H1 (cell line): ENCODE data around the gene LINGO4. TPM values are rescaled to one million over a fixed set of nuclear protein-coding genes. Genes with fewer than 3 reads are reported as not detected.

ENCODE experiments used
- CTCF ChIA-PET: fragments of 300-600 bp; sonication (Branson Sonifier 250); formaldehyde crosslinking; loops from one replicate; lab custom pipeline; 2021; ENCODE audit not compliant: partially characterized antibody; lab: Charles Lee
- POLR2A ChIA-PET: fragments of 300-600 bp; sonication (Branson Sonifier 250); formaldehyde crosslinking; loops from one replicate; lab custom pipeline; 2021; ENCODE audit warnings: inconsistent platforms; ENCODE audit not compliant: partially characterized antibody; lab: Charles Lee
- DNase-seq, 2 experiments: peaks; one replicate each; pipeline versions ENCODE4 v3.0.0 to v3.0.0-alpha.2; 2010 to 2022; ENCODE audit warnings: low spot score in 2 of 2, low read depth in 1 of 2, mixed read lengths in 1 of 2
- FAIRE-seq: peaks from 2 replicates; lab custom pipeline; 2011; peaks lifted over from hg19 to GRCh38; lab: Jason Lieb, UNC
- H2AFZ ChIP-seq: 2 replicates; pipeline ENCODE4 v1.8.1; 2012; ENCODE audit warnings: low read length, inconsistent platforms
- H2AK5ac ChIP-seq: 2 replicates; pipeline ENCODE4 v1.6.1; 2013; ENCODE audit warnings: low read depth, low read length
- H2BK120ac ChIP-seq: replicated peaks from 2 replicates; pipeline ENCODE3; 2013; ENCODE audit warnings: low read depth, low read length, inconsistent platforms
- H2BK12ac ChIP-seq: 2 replicates; pipeline ENCODE4 v1.6.1; 2013; ENCODE audit warnings: low read depth, low read length
- H2BK15ac ChIP-seq: 2 replicates; pipeline ENCODE4 v1.6.1; 2013; ENCODE audit warnings: low read length
- H2BK20ac ChIP-seq: 2 replicates; pipeline ENCODE4 v1.6.1; 2013; ENCODE audit warnings: low read length
- H2BK5ac ChIP-seq: 2 replicates; pipeline ENCODE4 v1.6.1; 2013; ENCODE audit warnings: low read depth, low read length
- H3K14ac ChIP-seq: 2 replicates; pipeline ENCODE4 v1.6.1; 2013; ENCODE audit warnings: inconsistent platforms; ENCODE audit not compliant: insufficient read length
- H3K18ac ChIP-seq: 2 replicates; pipeline ENCODE4 v1.6.1; 2013; ENCODE audit warnings: low read length; ENCODE audit errors: extremely low read depth
- H3K23ac ChIP-seq: 2 replicates; pipeline ENCODE4 v1.6.1; 2013; ENCODE audit warnings: inconsistent platforms; ENCODE audit not compliant: insufficient read length
- H3K23me2 ChIP-seq: 2 replicates; pipeline ENCODE4 v1.6.1; 2013; ENCODE audit warnings: low read depth, low read length
- H3K27ac ChIP-seq: 2 replicates; pipeline ENCODE4 v1.6.1; 2011; ENCODE audit warnings: low read depth, low read length, inconsistent platforms
- H3K27me3 ChIP-seq, 4 experiments: replicated peaks in 1 of 4; 1 replicate in 1 of 4; 2 replicates in 3 of 4; pipeline versions ENCODE4 v1.6.1 to v1.8.1; 2011 to 2013; ENCODE audit warnings: low read length in 3 of 4, mild to moderate bottlenecking in 3 of 4, inconsistent platforms in 2 of 4, mixed read lengths in 2 of 4, moderate library complexity in 1 of 4; ENCODE audit not compliant: control insufficient read depth in 3 of 4, insufficient read depth in 3 of 4; ENCODE audit errors: extremely low read depth in 1 of 4
- H3K36me3 ChIP-seq, 4 experiments: 2 replicates each; pipeline versions ENCODE4 v1.6.1 to v1.8.1; 2011 to 2013; ENCODE audit warnings: mild to moderate bottlenecking in 4 of 4, low read length in 3 of 4, moderate library complexity in 2 of 4, control low read depth in 1 of 4, inconsistent platforms in 1 of 4; ENCODE audit not compliant: insufficient read depth in 4 of 4, control insufficient read depth in 2 of 4
- H3K4ac ChIP-seq: replicated peaks from 2 replicates; pipeline ENCODE3; 2013; ENCODE audit warnings: low read length, low read depth, mixed read lengths, inconsistent platforms; ENCODE audit not compliant: insufficient read length
- H3K4me1 ChIP-seq, 4 experiments: replicated peaks in 1 of 4; 1 replicate in 1 of 4; 2 replicates in 3 of 4; pipeline versions ENCODE4 v1.6.1 to v1.8.1; 2011 to 2013; ENCODE audit warnings: low read length in 3 of 4, inconsistent platforms in 2 of 4, mixed read lengths in 1 of 4; ENCODE audit not compliant: insufficient read depth in 4 of 4, control insufficient read depth in 3 of 4
- H3K4me2 ChIP-seq, 2 experiments: 2 replicates each; pipeline versions ENCODE4 v1.6.1 to v1.8.1; 2011 to 2013; ENCODE audit warnings: low read depth in 2 of 2, low read length in 2 of 2, control low read depth in 1 of 2, inconsistent platforms in 1 of 2, mild to moderate bottlenecking in 1 of 2; ENCODE audit not compliant: insufficient read depth in 1 of 2
- H3K4me3 ChIP-seq, 4 experiments: fragments of 200-600, 300-600 bp in 1 of 4; sonication (generic), shearing (Covaris generic), sonication (Bioruptor Twin) in 1 of 4; 2 replicates each; pipeline versions ENCODE4 v1.5.1 to v1.8.1; 2011 to 2016; ENCODE audit warnings: low read length in 4 of 4, low read depth in 3 of 4, control low read depth in 2 of 4, inconsistent platforms in 2 of 4, mild to moderate bottlenecking in 2 of 4, mixed read lengths in 1 of 4, moderate library complexity in 1 of 4; ENCODE audit not compliant: insufficient read depth in 2 of 4; ENCODE audit errors: extremely low read depth in 1 of 4
- H3K56ac ChIP-seq: replicated peaks from 2 replicates; pipeline ENCODE3; 2013; ENCODE audit warnings: low read depth, mild to moderate bottlenecking, mixed read lengths, low read length, inconsistent platforms; ENCODE audit not compliant: insufficient read length
- H3K79me1 ChIP-seq: 2 replicates; pipeline ENCODE4 v1.6.1; 2013; ENCODE audit warnings: low read depth, low read length, control low read depth
- H3K79me2 ChIP-seq, 2 experiments: 2 replicates each; pipeline versions ENCODE4 v1.6.1 to v1.8.1; 2012 to 2013; ENCODE audit warnings: low read length in 2 of 2, mild to moderate bottlenecking in 2 of 2, inconsistent platforms in 1 of 2; ENCODE audit not compliant: insufficient read depth in 2 of 2, control insufficient read depth in 1 of 2
- H3K9ac ChIP-seq, 4 experiments: replicated peaks in 1 of 4; 1 replicate in 1 of 4; 2 replicates in 3 of 4; pipeline versions ENCODE4 v1.6.1 to v1.8.1; 2011 to 2013; ENCODE audit warnings: low read depth in 3 of 4, low read length in 3 of 4, control low read depth in 2 of 4, mild to moderate bottlenecking in 2 of 4, moderate library complexity in 2 of 4, inconsistent platforms in 1 of 4; ENCODE audit errors: extremely low read depth in 1 of 4
- H3K9me3 ChIP-seq, 2 experiments: 2 replicates each; pipeline versions ENCODE4 v1.6.1 to v1.8.1; 2012 to 2013; ENCODE audit warnings: mild to moderate bottlenecking in 2 of 2, moderate library complexity in 2 of 2, control low read depth in 1 of 2, inconsistent platforms in 1 of 2, low read depth in 1 of 2, low read length in 1 of 2, mixed read lengths in 1 of 2; ENCODE audit not compliant: insufficient read depth in 2 of 2
- H4K20me1 ChIP-seq, 2 experiments: replicated peaks in 1 of 2; 2 replicates each; pipeline versions ENCODE3 to v1.8.1; 2011 to 2013; ENCODE audit warnings: inconsistent platforms in 2 of 2, low read length in 2 of 2, mild to moderate bottlenecking in 1 of 2; ENCODE audit not compliant: insufficient read depth in 2 of 2, control insufficient read depth in 1 of 2
- H4K5ac ChIP-seq: 2 replicates; pipeline ENCODE4 v1.6.1; 2013; ENCODE audit warnings: low read length, low read depth, mixed read lengths, inconsistent platforms; ENCODE audit not compliant: insufficient read length
- H4K8ac ChIP-seq: 2 replicates; pipeline ENCODE4 v1.8.0; 2013; ENCODE audit warnings: mild to moderate bottlenecking, moderate library complexity, low read length, inconsistent platforms; ENCODE audit not compliant: insufficient read depth; ENCODE audit errors: extremely low read depth
- H4K91ac ChIP-seq: replicated peaks from 2 replicates; pipeline ENCODE3; 2013; ENCODE audit warnings: low read length, mixed read lengths, inconsistent platforms; ENCODE audit not compliant: insufficient read length
- BCL11A ChIP-seq, 2 experiments: IDR thresholded peaks; one replicate each; pipeline ENCODE4 v1.6.1; 2011; ENCODE audit warnings: low read depth in 2 of 2, low read length in 2 of 2, mild to moderate bottlenecking in 2 of 2
- CBX5 ChIP-seq: fragments of 300-800, 300-1000 bp; sonication (generic); IDR thresholded peaks from 2 replicates; pipeline ENCODE4 v1.7.1; 2016; ENCODE audit warnings: antibody characterized with exemption, low read length, low read depth
- CREB1 ChIP-seq: IDR thresholded peaks from 2 replicates; pipeline ENCODE4 v1.6.1; 2012; ENCODE audit warnings: inconsistent platforms
- FOSL1 ChIP-seq: IDR thresholded peaks from 2 replicates; pipeline ENCODE4 v1.6.1; 2011; ENCODE audit warnings: mild to moderate bottlenecking, low read depth, low read length, moderate library complexity; ENCODE audit not compliant: insufficient read depth
- KDM5A ChIP-seq: fragments of 200-600 bp; IDR thresholded peaks from 2 replicates; pipeline ENCODE4 v1.7.1; 2012; ENCODE audit warnings: mild to moderate bottlenecking, low read length, inconsistent platforms, mixed read lengths
- POLR2A ChIP-seq, 2 experiments: IDR thresholded peaks; 1 replicate in 1 of 2; 2 replicates in 1 of 2; pipeline ENCODE4 v1.6.1; 2011; ENCODE audit warnings: low read depth in 2 of 2, low read length in 2 of 2, mild to moderate bottlenecking in 2 of 2; ENCODE audit errors: control extremely low read depth in 1 of 2
- RBBP5 ChIP-seq: IDR thresholded peaks from 2 replicates; pipeline ENCODE4 v1.7.1; 2012; ENCODE audit warnings: low read depth, mild to moderate bottlenecking, inconsistent platforms, low read length, moderate library complexity, borderline replicate concordance
- SP1 ChIP-seq: IDR thresholded peaks from 2 replicates; pipeline ENCODE4 v1.6.1; 2011; ENCODE audit warnings: low read depth, low read length
- TBP ChIP-seq: IDR thresholded peaks from 2 replicates; pipeline ENCODE4 v1.6.1; 2011; ENCODE audit warnings: low read depth, low read length, improper control_type of control experiment
- YY1 ChIP-seq: IDR thresholded peaks from 2 replicates; pipeline ENCODE4 v1.6.1; 2011; ENCODE audit warnings: low read depth, mild to moderate bottlenecking, low read length
- ZNF274 ChIP-seq: IDR thresholded peaks from 2 replicates; pipeline ENCODE4 v1.7.0; 2012; ENCODE audit warnings: low read length, borderline replicate concordance; ENCODE audit errors: extremely low read depth
- WGBS, 2 experiments: shearing (Covaris generic) in 1 of 2; methylation state at CpG; one replicate each; pipeline versions ENCODE4 v1.1.6 to v1.1.7; 2013 to 2015; ENCODE audit warnings: low lambda C conversion rate in 2 of 2, mixed read lengths in 2 of 2, inconsistent platforms in 1 of 2, low coverage in 1 of 2, missing lambda C conversion rate in 1 of 2; ENCODE audit not compliant: insufficient replicate concordance in 2 of 2, insufficient coverage in 1 of 2, insufficient read length in 1 of 2; ENCODE audit errors: extremely low coverage in 1 of 2, missing lambda C conversion rate in 1 of 2; 5-methylcytosine and 5-hydroxymethylcytosine counted together
- polyA plus RNA-seq, 7 experiments: library from polyadenylated mRNA; depleted of rRNA in 3 of 7; stranded (reverse) in 5 of 7; unstranded in 2 of 7; fragments of >200 nt in 5 of 7; fragments of 200-250 nt in 2 of 7; gene quantifications; 1 replicate in 5 of 7; 2 replicates in 1 of 7; 4 replicates in 1 of 7; pipeline versions ENCODE4 v1.2.1 to v1.2.3, GENCODE V29; 2011 to 2013; ENCODE audit warnings: missing spikeins in 2 of 7, mixed read lengths in 2 of 7
- total RNA-seq: library from RNA; stranded (reverse); fragmentation: NEBNext Ultra II Directional; extraction: Animal tissue kit (Norgen Biotek cat#: 25700); gene quantifications from 2 replicates; pipeline ENCODE4 v1.2.1, GENCODE V29; 2021
- TF ChIP-seq, protein P1 (sequence below), 3 experiments: IDR thresholded peaks; 1 replicate in 2 of 3; 2 replicates in 1 of 3; pipeline versions ENCODE4 v1.5.1 to v1.6.1; 2011; ENCODE audit warnings: low read length in 3 of 3, mild to moderate bottlenecking in 3 of 3, inconsistent platforms in 2 of 3, low read depth in 1 of 3, moderate library complexity in 1 of 3; ENCODE audit not compliant: insufficient read depth in 1 of 3; ENCODE audit errors: control extremely low read depth in 1 of 3

Gene LINGO4
- total and polyA plus RNA-seq, 2 of the 8 experiments (the other 6 are each of a cell fraction or from before 2014, with no cell fraction given) = 0.03 TPM; not detected in 1

DNA sequence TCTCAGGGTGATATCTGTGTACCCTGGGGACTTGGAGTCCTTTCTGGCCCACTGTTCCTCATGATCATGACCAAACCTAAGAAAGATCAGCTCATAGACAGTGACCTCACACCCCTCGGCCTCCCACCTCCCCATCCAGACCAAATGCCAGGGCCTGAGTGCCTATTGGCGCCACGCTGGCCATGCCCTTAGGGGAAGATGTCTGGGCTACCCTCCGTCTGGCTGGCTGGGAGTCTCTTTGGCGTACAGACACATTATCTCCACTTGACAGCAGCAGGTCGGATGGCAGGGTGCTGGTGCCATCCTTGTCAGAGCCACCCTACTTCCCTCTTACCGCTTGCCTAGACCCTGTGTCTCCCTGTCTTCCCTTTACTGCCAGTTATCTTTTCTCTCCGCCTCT lies 18.0 kb upstream of the LINGO4 start:
- H3K79me1 ChIP-seq = no peaks in the 10 kb centered on the region
- no peak overlapping the region for H2BK5ac ChIP-seq
- no peak overlapping the region for H4K8ac ChIP-seq
- DNase-seq (no peak), FAIRE-seq (no peak)
- no peak overlapping the region for H3K4me2 ChIP-seq
- no peak overlapping the region for H2AK5ac ChIP-seq
- H4K20me1 ChIP-seq = no peaks in the 10 kb centered on the region
- no peaks in the 10 kb centered on the region for H3K9me3 ChIP-seq
- no peaks in the 10 kb centered on the region for H3K79me2 ChIP-seq
- H3K18ac ChIP-seq = no peak overlapping the region
- no peak overlapping the region for H2BK120ac ChIP-seq
- H3K14ac ChIP-seq = no peak overlapping the region
- no peak overlapping the region for H3K4ac ChIP-seq
- H4K91ac ChIP-seq = no peak overlapping the region
- POLR2A ChIA-PET = interaction anchor here (1.7 to 2.0 kb wide), 2 partner anchors 13 to 16 kb away, joined by 7 to 8 read pairs; partner anchors contain the start of gene C2CD4D
- no peak overlapping the region for H2BK12ac ChIP-seq
- H2AFZ ChIP-seq = no peak overlapping the region
- no peak overlapping the region for H3K23ac ChIP-seq
- H3K23me2 ChIP-seq = no peaks in the 10 kb centered on the region; the same call in 1 of the 2 replicates
- no peak overlapping the region for H4K5ac ChIP-seq
- H3K4me3 ChIP-seq = no peak overlapping the region
- 0 out of 2 replicates have a peak overlapping the region, but pooled peaks have one; percentile 18 for H2BK15ac ChIP-seq
- no peak overlapping the region for H3K27ac ChIP-seq
- H3K4me1 ChIP-seq = peaks cover 2 to 24% (median 15%) of the 10 kb centered on the region in 4 experiments
- CTCF ChIA-PET = interaction anchor here (1.1 to 1.8 kb wide), 4 partner anchors 9 to 108 kb away, joined by 3 to 5 read pairs (median 4); no protein-coding TSS in a partner anchor
- H3K9ac ChIP-seq = no peak overlapping the region
- H2BK20ac ChIP-seq = no peak overlapping the region
- no peaks in the 10 kb centered on the region for H3K36me3 ChIP-seq
- 81% methylated on average over 8 of the region's 8 CpGs; no CpG with 5 or more reads in 1 of the 2 experiments for WGBS, 2 experiments
- H3K27me3 ChIP-seq = no peaks in the 10 kb centered on the region
- no peak overlapping the region for H3K56ac ChIP-seq
- no peak for TF ChIP-seq KDM5A
- TF ChIP-seq POLR2A (IDR thresholded peaks at IDR 0.05; ENCODE audit: control extremely low read depth in 1 of 2, low read depth in 2 of 2, low read length in 2 of 2) = no peak
- no peak for TF ChIP-seq ZNF274
- TF ChIP-seq CREB1 = no peak
- no peak for TF ChIP-seq BCL11A (IDR thresholded peaks at IDR 0.05; ENCODE audit: low read depth in 2 of 2, low read length in 2 of 2)
- no peak for TF ChIP-seq FOSL1
- TF ChIP-seq RBBP5 = no peak
- no peak for TF ChIP-seq SP1
- TF ChIP-seq TBP = no peak
- no peak for TF ChIP-seq CBX5
- TF ChIP-seq YY1 = no peak
- TF ChIP-seq, protein P1, sequence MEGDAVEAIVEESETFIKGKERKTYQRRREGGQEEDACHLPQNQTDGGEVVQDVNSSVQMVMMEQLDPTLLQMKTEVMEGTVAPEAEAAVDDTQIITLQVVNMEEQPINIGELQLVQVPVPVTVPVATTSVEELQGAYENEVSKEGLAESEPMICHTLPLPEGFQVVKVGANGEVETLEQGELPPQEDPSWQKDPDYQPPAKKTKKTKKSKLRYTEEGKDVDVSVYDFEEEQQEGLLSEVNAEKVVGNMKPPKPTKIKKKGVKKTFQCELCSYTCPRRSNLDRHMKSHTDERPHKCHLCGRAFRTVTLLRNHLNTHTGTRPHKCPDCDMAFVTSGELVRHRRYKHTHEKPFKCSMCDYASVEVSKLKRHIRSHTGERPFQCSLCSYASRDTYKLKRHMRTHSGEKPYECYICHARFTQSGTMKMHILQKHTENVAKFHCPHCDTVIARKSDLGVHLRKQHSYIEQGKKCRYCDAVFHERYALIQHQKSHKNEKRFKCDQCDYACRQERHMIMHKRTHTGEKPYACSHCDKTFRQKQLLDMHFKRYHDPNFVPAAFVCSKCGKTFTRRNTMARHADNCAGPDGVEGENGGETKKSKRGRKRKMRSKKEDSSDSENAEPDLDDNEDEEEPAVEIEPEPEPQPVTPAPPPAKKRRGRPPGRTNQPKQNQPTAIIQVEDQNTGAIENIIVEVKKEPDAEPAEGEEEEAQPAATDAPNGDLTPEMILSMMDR (IDR thresholded peaks at IDR 0.05; ENCODE audit: control extremely low read depth in 1 of 3, insufficient read depth in 1 of 3, low read depth in 1 of 3, low read length in 3 of 3) = no peak
